ENCODE data around the gene LONRF3.
A peak's percentile ranks its signal among the peaks of the same experiment; 100 is the strongest.

Gene LONRF3

GRCh38 chrX:118974088-118974907 lies at the start of gene LONRF3:
TSS of gene LONRF3 (plus strand) at chrX:118974618. CDS start at chrX:118974781, 163 bp downstream.
- DNase-seq = peak; percentile 74 to 82

DNA sequence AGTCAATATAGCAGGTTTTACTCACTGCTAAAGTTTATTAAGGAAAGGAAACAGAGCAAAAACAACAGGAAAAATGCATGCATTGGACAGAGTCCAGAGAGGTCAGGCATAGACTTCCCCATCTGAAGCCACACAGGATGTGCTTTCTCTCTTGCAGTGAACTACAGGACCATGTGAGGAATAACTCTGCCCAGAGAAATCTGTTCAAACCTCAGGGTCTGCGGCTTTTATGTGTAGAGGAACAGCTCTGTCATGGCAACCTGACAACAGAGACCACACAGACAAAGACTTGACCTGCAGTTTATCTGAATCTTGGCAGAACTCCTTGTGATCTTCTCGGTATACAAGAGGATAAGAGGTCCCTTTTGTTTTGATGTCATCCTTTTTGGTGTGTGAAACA lies 46.3 kb upstream of the LONRF3 start:
- no peak for DNase-seq

DNA sequence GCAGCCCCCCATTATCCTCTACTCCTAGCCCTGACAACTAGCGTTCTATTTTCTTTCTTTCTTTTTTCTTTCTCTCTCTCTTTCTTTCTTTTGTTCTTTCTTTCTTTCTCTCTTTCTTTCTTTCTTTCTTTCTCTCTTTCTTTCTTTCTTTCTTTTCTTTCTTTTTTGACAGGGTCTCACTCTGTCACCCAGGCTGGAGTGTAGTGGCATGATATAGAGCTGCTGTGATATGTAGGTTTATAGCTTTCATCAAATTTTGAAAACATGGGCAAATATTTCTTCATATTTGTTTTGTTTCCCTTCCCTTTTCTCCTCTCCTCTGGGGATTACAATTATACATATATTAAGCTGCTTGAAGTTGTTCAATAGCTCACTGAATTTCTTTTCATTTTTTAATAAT lies 39.1 kb upstream of the LONRF3 start:
- no peak for DNase-seq

- DNase-seq = no peak
Observed at GRCh38 chrX:118941147-118941546, 33.3 kb upstream of the LONRF3 start.

DNA sequence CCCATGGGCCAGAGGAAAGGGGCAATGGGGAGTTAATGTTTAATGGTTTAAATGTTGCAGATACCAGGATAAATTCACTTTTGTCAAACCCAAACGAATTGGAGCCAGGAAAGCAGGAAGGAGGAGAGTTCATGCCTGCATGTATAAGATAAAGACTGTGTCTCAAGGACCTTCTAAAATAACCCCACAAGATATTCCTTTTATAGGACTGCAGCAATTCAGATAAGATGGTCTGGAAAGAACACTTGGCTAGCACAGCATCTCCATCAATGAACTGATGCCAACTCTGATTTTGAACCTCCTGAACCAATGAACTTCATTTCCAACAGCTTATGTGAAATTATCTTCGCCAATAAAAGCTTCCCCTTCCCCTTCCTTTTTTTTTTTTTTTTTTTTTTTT lies 31.3 kb upstream of the LONRF3 start:
- no peak for DNase-seq

GRCh38 chrX:118945921-118946320 lies 28.5 kb upstream of the LONRF3 start:
- no peak for DNase-seq

- no peak for DNase-seq
Observed at GRCh38 chrX:118948270-118948669, 26.1 kb upstream of the LONRF3 start.

- DNase-seq = no peak
Observed at GRCh38 chrX:118961866-118962560, 12.4 kb upstream of the LONRF3 start.

GRCh38 chrX:118963159-118963558 lies 11.3 kb upstream of the LONRF3 start:
- no peak for DNase-seq

GRCh38 chrX:118964252-118964651 lies 10.2 kb upstream of the LONRF3 start:
- DNase-seq = no peak

- DNase-seq = no peak
Observed at GRCh38 chrX:118965395-118965794, 9.0 kb upstream of the LONRF3 start.

GRCh38 chrX:118968031-118968430 lies 6.4 kb upstream of the LONRF3 start:
- DNase-seq = no peak

GRCh38 chrX:118971552-118971951 lies 2.9 kb upstream of the LONRF3 start:
- no peak for DNase-seq

- DNase-seq = no peak
Observed at GRCh38 chrX:118973389-118974087, 880 bp upstream of the LONRF3 start.

DNA sequence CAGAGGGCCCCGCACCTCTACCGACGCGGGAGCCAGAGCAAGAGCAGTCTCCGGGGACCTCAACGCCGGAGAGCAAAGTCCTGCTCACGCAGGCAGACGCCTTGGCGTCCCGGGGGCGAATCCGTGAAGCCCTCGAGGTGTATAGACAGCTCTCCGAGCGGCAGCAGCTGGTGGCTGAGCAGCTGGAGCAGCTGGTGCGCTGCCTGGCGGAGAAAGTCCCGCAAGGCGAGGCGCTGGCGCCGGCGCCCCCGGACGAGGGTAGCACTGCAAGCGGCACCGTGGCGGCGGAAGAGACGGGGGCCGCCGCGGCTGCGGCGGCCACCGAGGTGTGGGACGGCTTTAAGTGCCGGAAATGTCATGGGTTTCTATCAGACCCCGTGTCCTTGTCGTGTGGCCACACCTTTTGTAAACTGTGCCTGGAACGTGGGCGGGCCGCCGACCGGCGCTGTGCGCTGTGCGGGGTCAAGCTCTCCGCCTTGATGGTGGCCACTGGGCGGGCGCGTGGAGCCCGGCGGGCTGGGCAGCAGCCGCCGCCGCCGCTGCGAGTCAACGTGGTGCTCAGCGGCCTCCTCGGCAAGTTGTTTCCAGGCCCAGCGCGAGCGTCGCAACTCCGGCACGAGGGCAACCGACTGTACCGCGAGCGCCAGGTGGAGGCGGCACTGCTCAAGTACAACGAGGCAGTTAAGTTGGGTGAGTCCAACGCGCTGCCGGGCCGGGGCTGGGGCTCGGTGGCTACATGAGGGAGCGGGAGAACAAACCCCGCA lies 672 bp downstream of the LONRF3 start:
- DNase-seq = peak; percentile 39 to 51

DNA sequence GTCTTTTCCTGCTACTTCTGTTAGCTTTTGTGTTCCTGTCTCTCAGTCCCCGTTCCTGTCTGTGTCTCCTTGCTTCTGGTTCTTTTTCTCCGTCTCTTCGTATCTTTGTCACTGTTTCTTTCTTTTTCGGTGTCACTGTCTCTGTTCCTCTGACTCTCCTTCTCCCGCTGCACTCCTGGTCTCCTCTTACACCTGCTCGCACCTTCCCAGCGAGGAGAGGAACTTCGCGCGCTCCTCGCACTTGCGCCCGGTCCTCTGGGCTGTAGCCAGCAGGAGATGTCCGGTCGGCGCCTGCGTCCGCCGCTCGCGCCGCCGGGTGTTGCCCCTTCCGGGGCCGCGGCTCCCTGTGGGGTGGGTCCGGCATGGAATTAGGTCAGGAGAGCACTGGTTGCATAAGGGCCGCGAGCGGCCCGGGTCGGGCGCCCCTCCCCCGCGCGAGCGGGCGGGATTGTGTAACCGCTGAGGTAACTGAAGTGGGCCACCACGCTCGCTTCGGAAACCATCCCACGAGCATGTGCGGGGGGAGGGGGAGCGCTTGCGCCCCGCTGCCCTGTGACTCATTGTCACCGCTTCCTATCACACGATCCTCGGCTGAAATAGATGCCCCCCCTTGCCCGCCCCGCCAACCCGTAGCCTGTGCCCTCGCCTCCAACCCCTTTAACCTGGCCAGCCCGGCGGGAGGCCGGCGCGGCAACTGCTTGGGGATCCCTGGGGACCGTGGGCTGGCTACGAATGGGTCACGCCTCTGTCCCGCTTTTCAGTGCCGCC lies 1.6 kb downstream of the LONRF3 start:
- DNase-seq = peak; percentile 68 to 81

DNA sequence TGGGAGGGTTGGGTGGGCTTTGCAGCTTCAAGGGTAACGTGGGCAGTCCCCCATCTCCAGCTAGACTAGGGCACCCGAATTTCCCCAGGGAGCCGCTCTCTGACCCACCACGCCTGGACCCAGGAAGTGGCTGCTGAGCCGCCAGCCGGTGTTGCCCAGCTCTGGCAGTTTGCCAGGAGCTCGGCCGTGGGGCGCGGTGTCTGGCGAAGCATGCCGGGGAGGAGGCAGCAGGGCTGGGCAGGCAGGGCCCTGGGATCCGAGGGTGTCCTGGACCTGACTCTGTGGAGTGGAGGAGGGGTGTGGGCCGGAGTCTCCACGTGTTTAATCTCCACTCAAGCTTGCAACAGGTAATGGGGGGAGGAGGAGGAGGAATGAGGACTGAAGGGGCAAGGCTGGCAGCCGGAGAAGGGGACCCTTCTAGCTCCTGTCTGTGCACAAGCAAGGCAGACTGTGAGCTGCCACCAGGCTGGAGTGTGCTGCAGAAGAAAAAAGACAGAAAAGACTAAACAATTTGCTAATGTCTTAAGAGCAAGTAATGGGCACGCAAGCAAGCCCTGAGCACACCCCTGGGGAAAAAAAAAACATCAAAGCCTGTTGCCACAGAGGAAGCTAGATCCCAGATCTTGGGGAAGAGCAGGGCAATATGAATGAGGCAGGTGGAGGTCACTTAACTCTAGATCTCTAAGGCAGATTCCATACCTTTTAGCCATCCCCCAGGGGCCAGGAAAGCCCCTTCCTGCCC lies 2.4 kb downstream of the LONRF3 start:
- DNase-seq = peak; percentile 18 to 30

GRCh38 chrX:118977424-118977823 lies 3.0 kb downstream of the LONRF3 start:
- no peak for DNase-seq

DNA sequence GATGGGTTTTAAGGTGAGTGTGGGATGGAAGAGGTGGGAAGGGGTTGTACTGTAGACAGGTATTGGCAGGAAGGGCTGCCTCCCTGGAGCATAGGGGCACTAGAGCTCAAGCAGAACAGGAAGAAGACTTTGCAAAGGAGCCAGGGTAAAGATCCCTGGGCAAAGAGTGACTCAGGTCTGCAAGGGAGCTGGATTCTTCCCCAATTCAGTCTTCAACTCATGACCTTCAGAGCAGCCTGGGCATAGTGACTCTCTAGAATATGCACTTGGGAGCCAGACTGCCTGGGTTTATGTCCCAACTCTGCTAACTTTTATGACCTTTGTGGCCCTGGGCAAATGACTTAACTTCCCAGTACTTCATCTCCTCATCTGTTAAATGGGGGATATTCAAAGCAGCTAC lies 4.0 kb downstream of the LONRF3 start:
- no peak for DNase-seq

DNA sequence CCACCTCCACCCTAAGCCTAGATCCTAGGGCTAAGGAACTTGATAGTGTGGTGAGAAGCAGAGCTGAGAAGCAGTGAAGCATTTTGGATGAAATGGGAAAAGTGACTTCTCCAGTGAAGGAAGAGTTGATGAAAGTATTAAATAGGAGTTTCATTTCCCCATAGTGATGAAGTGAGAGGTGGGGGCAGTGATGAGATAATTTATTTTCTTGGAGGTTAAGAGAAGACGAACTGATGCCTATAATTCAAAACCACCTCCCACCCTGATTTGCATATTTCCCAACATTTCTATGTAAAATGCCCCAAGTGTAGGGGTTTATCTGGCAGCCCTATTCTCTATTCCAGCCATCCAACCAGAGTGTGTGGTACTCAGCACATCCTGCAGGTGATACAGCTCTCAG lies 6.3 kb downstream of the LONRF3 start:
- no peak for DNase-seq

GRCh38 chrX:118983513-118983912 lies 9.1 kb downstream of the LONRF3 start:
- no peak for DNase-seq
